ENCODE results near the gene SEMA3B.
"Not testable (repeated sequence)": the region's sequence is repeated elsewhere in the genome, so short reads cannot be mapped to it uniquely, and the experiment has no call there.

Gene SEMA3B

GRCh38 chr3:50268703-50269451, at the start of gene SEMA3B:
SEMA3B (plus strand) TSS chr3:50269147; CDS start chr3:50269241, 94 bp downstream.
- peak; percentile 50 for DNase-seq

GRCh38 chr3:50219285-50219684, 49.7 kb upstream of the SEMA3B start:
- DNase-seq = no peak

GRCh38 chr3:50220109-50220508, 48.8 kb upstream of the SEMA3B start:
- no peak for DNase-seq

- DNase-seq = no peak
Measured at GRCh38 chr3:50221051-50221410, 47.9 kb upstream of the SEMA3B start.

GRCh38 chr3:50221411-50222168, 47.4 kb upstream of the SEMA3B start:
- DNase-seq = no peak

GRCh38 chr3:50222169-50222528, 46.8 kb upstream of the SEMA3B start:
- no peak for DNase-seq

- no peak for DNase-seq
Measured at GRCh38 chr3:50224639-50225038, 44.3 kb upstream of the SEMA3B start.

- peak; percentile 88 for DNase-seq
Measured at GRCh38 chr3:50226888-50227389, 42.0 kb upstream of the SEMA3B start.

GRCh38 chr3:50227390-50228183, 41.4 kb upstream of the SEMA3B start:
- peak; percentile 96 for DNase-seq

GRCh38 chr3:50228184-50228763, 40.7 kb upstream of the SEMA3B start:
- not testable (repeated sequence) for DNase-seq

GRCh38 chr3:50229490-50229889, 39.5 kb upstream of the SEMA3B start:
- no peak for DNase-seq

GRCh38 chr3:50230104-50230793, 38.7 kb upstream of the SEMA3B start:
- DNase-seq = no peak

GRCh38 chr3:50230794-50231125, 38.2 kb upstream of the SEMA3B start:
- no peak for DNase-seq

GRCh38 chr3:50231581-50231980, 37.4 kb upstream of the SEMA3B start:
- DNase-seq = no peak

- DNase-seq = no peak
Measured at GRCh38 chr3:50232303-50232702, 36.6 kb upstream of the SEMA3B start.

- peak; percentile 83 for DNase-seq
Measured at GRCh38 chr3:50233176-50233575, 35.8 kb upstream of the SEMA3B start.

- DNase-seq = peak; percentile 99
Measured at GRCh38 chr3:50235716-50236483, 33.0 kb upstream of the SEMA3B start, which contains the start of gene GNAI2. GNAI2 (plus strand) TSS chr3:50236204; CDS start chr3:50236336, 132 bp downstream.

GRCh38 chr3:50236484-50237132, 32.3 kb upstream of the SEMA3B start:
- DNase-seq = no peak

GRCh38 chr3:50237133-50237651, 31.8 kb upstream of the SEMA3B start:
- peak; percentile 67 for DNase-seq

GRCh38 chr3:50237754-50238548, 31.0 kb upstream of the SEMA3B start:
- peak; percentile 81 for DNase-seq
